Sciatic nerve (tissue), 1 donor: ENCODE results near the gene GOLGA1. TPM values are rescaled to one million over a fixed set of nuclear protein-coding genes. Genes with fewer than 3 reads are reported as not detected.

Source experiments
- total RNA-seq: library from RNA; stranded (reverse); fragmentation: NEBNext Ultra II Directional; extraction: Animal tissue kit (Norgen Biotek cat#: 25700); gene quantifications from one replicate; pipeline ENCODE4 v1.2.1, GENCODE V29; 2021
- donor health status: DM: no; HTN: no; CAD: no.

Gene GOLGA1
- total RNA-seq, 1 donor from 2014 or later: 31.9 TPM

Other genes starting within 250 kb of the GOLGA1 start
- 3.3 TPM for gene NR6A1, start 169.8 kb downstream of the GOLGA1 start, total RNA-seq
- 110 TPM for gene OLFML2A, start 163.9 kb downstream of the GOLGA1 start, total RNA-seq
- gene WDR38, start 87.6 kb downstream of the GOLGA1 start, total RNA-seq: not detected
- 855 TPM for gene RPL35, start 79.1 kb downstream of the GOLGA1 start, total RNA-seq
- gene ARPC5L, start 79.0 kb downstream of the GOLGA1 start, total RNA-seq: 21.7 TPM
- 13.7 TPM for gene SCAI, start 202.4 kb upstream of the GOLGA1 start, total RNA-seq
- 37.3 TPM for gene PPP6C, start 248.7 kb upstream of the GOLGA1 start, total RNA-seq